DMS114 treated with DMSO at 0.1 percent for 48 hours (cell line): ENCODE measurements around the gene PDZRN3.
"Not testable (repeated sequence)": the region's sequence is repeated elsewhere in the genome, so short reads cannot be mapped to it uniquely, and the experiment has no call there.

ENCODE experiments used
- DNase-seq: peaks from one replicate; lab custom pipeline; 2025; ENCODE audit not compliant: unreplicated experiment; lab: John Stamatoyannopoulos, UW

The PDZRN3 gene

GRCh38 chr3:73592154-73593144, 32.3 kb downstream of the PDZRN3 start:
- no peak for DNase-seq

- DNase-seq = no peak
Observed at GRCh38 chr3:73591286-73591800, 33.4 kb downstream of the PDZRN3 start.

- no peak for DNase-seq
Observed at GRCh38 chr3:73586628-73587027, 38.1 kb downstream of the PDZRN3 start.

- no peak for DNase-seq
Observed at GRCh38 chr3:73586190-73586589, 38.6 kb downstream of the PDZRN3 start.

- no peak for DNase-seq
Observed at GRCh38 chr3:73584873-73585272, 39.9 kb downstream of the PDZRN3 start.

GRCh38 chr3:73582535-73582934, 42.2 kb downstream of the PDZRN3 start:
- no peak for DNase-seq

GRCh38 chr3:73581134-73581846, 43.5 kb downstream of the PDZRN3 start:
- DNase-seq = no peak

GRCh38 chr3:73580343-73580742, 44.4 kb downstream of the PDZRN3 start:
- DNase-seq = no peak

GRCh38 chr3:73577704-73578103, 47.0 kb downstream of the PDZRN3 start:
- no peak for DNase-seq

- no peak for DNase-seq
Observed at GRCh38 chr3:73576999-73577461, 47.7 kb downstream of the PDZRN3 start.

GRCh38 chr3:73575953-73576352, 48.8 kb downstream of the PDZRN3 start:
- no peak for DNase-seq

GRCh38 chr3:73575519-73575918, 49.2 kb downstream of the PDZRN3 start:
- DNase-seq = no peak

- DNase-seq = no peak
Observed at GRCh38 chr3:73573204-73573603, 51.5 kb downstream of the PDZRN3 start.

- DNase-seq = no peak
Observed at GRCh38 chr3:73572368-73572767, 52.4 kb downstream of the PDZRN3 start.

- DNase-seq = no peak
Observed at GRCh38 chr3:73571238-73571794, 53.4 kb downstream of the PDZRN3 start.

GRCh38 chr3:73569246-73569760, 55.4 kb downstream of the PDZRN3 start:
- DNase-seq = no peak

- no peak for DNase-seq
Observed at GRCh38 chr3:73568371-73568862, 56.3 kb downstream of the PDZRN3 start.

- DNase-seq = not testable (repeated sequence)
Observed at GRCh38 chr3:73565374-73565773, 59.4 kb downstream of the PDZRN3 start.

- no peak for DNase-seq
Observed at GRCh38 chr3:73563896-73564582, 60.7 kb downstream of the PDZRN3 start.

GRCh38 chr3:73561494-73561893, 63.2 kb downstream of the PDZRN3 start:
- no peak for DNase-seq
